Tibial nerve (tissue), 3 donors: ENCODE measurements around the gene KDR.

Experiments
- CTCF ChIP-seq, 5 experiments: fragments of 200-600 bp in 3 of 5; fragments of 450-650 bp in 2 of 5; sonication (generic) in 3 of 5; IDR thresholded peaks; one replicate each; pipeline ENCODE4 v1.5.1; 2016 to 2019; ENCODE audit warnings: antibody characterized with exemption in 5 of 5, mild to moderate bottlenecking in 3 of 5, moderate library complexity in 2 of 5
- POLR2A ChIP-seq, 2 donors: fragments of 450-650 bp; IDR thresholded peaks; one replicate each; pipeline ENCODE4 v1.6.1; 2017; ENCODE audit warnings: antibody characterized with exemption in 2 of 2, mild to moderate bottlenecking in 2 of 2, moderate library complexity in 2 of 2

GRCh38 chr4:55080174-55080865 lies 45.1 kb downstream of the KDR start:
- TF ChIP-seq CTCF (IDR thresholded peaks at IDR 0.05) (no peak), POLR2A (IDR thresholded peaks at IDR 0.05) (no peak)
